GM12801 (cell line): ENCODE data around the gene PAX7.

Source experiments
- TF ChIP-seq, protein P1 (sequence below): IDR thresholded peaks from one replicate; pipeline ENCODE4 v1.5.1; 2011; ENCODE audit warnings: control low read depth; ENCODE audit not compliant: insufficient read length; ENCODE audit errors: extremely low read depth

Gene PAX7

DNA sequence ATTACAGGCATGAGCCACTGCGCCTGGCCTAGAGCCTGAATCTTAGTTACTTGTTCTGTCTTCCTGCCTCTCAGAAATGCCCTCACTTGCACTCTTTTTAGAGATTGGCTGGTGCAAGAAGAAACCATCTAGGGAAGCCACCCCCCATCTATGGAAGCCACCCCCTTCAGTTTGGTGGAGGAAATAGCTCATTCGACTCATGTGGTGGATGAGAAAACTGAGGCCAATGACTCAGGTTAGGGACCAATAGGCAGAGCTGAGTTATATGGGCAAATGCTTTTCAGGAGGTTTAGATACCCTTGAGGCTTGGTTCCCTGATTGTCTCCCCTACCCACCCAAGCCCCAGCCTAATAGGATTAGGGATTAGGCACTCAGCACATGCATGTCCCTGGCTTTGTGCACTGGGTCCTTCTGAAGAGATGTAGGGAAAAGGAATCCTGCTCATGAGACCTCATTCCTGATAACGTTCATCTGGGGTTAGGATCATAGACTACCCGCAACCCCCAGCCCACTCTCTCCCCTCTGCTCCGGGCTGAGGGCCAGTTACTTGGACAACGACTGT lies 77.1 kb downstream of the PAX7 start:
- TF ChIP-seq, protein P1, sequence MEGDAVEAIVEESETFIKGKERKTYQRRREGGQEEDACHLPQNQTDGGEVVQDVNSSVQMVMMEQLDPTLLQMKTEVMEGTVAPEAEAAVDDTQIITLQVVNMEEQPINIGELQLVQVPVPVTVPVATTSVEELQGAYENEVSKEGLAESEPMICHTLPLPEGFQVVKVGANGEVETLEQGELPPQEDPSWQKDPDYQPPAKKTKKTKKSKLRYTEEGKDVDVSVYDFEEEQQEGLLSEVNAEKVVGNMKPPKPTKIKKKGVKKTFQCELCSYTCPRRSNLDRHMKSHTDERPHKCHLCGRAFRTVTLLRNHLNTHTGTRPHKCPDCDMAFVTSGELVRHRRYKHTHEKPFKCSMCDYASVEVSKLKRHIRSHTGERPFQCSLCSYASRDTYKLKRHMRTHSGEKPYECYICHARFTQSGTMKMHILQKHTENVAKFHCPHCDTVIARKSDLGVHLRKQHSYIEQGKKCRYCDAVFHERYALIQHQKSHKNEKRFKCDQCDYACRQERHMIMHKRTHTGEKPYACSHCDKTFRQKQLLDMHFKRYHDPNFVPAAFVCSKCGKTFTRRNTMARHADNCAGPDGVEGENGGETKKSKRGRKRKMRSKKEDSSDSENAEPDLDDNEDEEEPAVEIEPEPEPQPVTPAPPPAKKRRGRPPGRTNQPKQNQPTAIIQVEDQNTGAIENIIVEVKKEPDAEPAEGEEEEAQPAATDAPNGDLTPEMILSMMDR: no peak

DNA sequence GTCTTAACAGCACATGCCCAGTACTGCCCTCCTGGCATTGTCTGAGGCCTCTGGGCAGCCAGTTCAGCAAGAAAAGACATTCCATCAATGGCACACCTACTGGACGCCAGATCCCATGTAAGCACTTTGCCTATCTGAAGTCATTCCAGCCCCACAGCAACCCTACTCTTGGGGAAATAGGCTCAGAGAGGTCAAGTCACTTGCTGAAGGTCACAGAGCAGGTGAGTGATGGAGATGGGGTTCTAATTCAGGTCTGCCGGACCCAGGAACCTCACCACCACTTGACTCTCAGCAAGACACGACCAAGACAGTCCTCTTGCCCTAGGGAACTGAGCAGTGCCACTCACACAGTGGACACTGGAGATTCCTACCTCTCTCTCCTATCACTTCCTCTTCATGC lies 79.4 kb downstream of the PAX7 start:
- TF ChIP-seq, protein P1: no peak

DNA sequence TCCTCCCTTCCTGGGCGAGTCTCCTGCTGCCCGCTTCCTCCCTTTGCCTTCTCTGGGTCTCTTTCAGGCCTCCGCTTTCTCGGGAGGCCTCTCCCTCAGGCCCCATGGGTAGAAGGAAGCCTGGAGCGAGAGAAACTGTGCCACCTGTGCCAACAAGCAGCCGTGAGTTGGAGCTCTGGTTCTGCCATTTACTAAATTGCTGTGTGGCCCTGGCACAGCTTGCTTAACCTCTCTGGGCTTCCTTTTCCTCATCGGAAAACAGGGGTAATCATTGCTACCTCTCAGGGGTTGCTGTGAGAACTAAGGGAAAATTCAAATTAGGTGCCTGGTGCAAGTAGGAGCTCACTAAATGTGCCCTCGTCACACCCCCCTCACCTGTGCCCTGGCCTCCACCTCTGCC lies 80.4 kb downstream of the PAX7 start:
- TF ChIP-seq, protein P1: no peak

DNA sequence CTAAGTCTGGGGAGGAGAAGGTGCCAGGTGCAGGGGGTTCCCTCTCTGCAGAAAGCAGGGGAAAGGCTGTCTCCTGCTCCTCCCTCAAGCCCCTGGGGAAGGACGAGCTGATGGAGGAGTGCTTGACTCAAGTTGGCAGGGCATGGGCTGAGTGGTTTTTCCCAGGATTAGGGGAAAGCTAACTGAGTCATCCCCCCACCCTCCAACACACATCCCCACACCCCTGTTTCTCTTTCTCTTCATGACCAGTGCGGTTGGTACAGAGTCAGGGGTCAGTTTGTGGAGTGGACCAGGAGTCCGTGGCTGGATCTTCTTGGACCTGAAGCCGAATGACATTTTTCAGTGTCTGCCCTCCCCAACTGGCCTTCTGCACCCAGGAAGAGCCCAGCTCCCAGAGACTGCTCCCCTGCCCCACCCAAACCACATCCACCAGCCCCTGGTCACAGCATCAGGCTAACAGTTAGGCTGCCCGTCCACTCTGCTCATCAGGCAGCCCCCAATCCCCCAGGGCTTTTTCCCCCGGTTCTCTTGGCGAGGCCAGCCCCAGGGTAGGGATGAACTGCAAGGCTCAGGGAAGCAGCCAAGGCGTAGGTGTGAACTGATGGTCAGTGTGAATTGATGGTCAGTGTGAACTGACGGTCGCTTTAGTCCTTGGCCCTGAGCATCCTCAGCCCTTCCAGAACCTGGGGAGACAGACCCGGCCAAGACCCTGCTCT lies 81.0 kb downstream of the PAX7 start:
- TF ChIP-seq, protein P1: no peak

DNA sequence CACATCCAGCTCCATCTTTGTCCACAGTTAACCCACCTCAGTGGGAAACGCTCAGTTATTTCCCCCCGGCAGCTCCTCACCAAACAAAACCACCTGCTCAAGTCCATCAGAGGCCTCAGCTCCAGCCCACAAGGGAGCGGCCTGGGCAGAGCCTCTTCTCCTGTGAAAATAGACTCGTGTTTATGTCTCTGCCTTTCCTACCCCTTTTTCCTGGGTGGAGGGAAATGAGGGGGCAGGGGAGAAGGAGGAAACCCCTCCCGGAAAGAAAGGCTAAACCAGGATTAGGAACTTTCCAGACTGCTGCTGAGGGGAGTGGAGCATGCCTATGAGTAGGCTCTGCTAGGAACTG lies 81.6 kb downstream of the PAX7 start:
- TF ChIP-seq, protein P1: no peak

DNA sequence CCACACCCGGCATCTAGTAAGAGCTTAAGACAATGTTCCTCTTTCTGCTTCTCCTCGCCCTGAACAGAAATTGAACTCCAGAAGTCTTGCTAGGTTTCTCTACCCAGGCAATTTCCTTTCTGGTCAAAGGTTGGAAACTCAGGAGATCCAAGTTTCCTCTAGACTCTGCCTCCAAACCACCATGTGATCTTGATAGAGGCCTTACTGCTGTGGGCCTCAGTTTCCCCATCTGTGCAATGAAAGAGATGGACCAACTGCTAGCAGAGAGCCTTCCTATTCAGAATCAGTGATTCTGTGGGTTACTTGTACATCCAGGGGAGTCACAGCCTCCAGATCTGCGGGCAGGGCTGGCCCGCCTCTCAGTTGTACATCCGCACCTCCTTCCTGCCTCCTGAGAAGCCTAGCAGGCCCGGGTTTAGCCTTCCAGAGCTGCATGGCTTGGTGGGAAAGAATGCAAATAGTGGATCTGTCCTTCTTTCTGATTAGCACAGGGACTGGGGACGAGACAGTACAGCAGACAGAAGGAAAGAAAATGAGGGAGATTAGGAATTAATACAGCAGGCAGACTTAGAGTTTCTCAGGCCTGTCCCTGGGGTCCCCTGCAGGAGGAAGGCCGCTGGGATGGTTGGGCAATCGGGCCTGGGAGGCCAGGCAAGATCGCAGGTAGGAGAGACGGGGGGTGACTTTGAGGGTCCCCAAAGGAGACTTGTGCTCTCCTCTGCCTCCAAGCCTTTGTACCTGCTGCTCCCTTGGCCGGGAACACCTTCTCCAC lies 83.9 kb downstream of the PAX7 start:
- TF ChIP-seq, protein P1: no peak

DNA sequence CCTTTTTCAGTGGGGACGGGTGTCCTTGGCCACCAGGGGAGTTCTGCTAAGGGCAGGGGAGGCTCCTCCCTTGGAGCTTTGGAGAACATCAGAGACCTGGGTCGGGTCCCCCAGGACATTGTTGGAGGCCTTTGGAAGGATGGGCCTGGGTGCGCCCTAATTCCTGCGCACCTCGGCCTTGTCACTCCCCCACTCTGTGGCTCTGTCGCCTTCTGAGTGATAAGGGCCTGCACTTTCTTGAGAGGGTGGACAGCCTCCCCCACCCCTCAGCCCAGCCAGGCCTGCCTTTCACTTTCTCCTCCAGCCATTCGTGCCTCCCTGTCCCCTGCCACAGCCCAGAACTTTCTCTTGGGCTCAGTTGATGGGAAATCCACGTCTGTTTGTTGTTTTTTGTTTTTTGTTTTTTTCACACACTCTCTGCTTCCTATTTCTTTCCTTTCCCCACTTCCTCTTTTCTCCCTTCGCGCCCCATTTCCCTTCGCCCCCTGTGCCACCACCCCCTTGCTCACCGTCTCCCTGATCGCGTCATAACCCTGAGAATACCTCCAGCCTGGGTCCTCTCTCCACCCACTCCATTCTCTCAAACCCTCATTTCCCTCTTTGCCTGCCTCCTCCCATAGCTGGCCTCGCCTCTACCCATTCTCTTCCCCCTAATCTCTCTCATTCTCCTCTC lies 85.6 kb downstream of the PAX7 start:
- TF ChIP-seq, protein P1: no peak
